HEK293 (cell line): Measurements from ENCODE around the gene BMF.
A peak's percentile ranks its signal among the peaks of the same experiment; 100 is the strongest.

Source experiments
- AEBP2 ChIP-seq: fragments of 450-650 bp; formaldehyde crosslinking; IDR thresholded peaks from 2 replicates; pipeline ENCODE4 v1.5.1; 2016; ENCODE audit warnings: missing biosample characterization, missing genetic modification characterization, borderline replicate concordance
- KLF17 ChIP-seq: fragments of 450-650 bp; formaldehyde crosslinking; IDR thresholded peaks from 2 replicates; pipeline ENCODE4 v1.5.1; 2016; ENCODE audit warnings: missing biosample characterization, missing genetic modification characterization
- WT1 ChIP-seq: fragments of 450-650 bp; formaldehyde crosslinking; IDR thresholded peaks from 2 replicates; pipeline ENCODE4 v1.5.1; 2016; ENCODE audit warnings: missing biosample characterization, missing genetic modification characterization
- YY1 ChIP-seq: fragments of 450-650 bp; formaldehyde crosslinking; IDR thresholded peaks from 2 replicates; pipeline ENCODE4 v1.5.1; 2018; ENCODE audit warnings: missing biosample characterization, missing genetic modification characterization
- ZBTB10 ChIP-seq: fragments of 450-650 bp; formaldehyde crosslinking; IDR thresholded peaks from 2 replicates; pipeline ENCODE4 v1.5.1; 2016; ENCODE audit warnings: missing biosample characterization, missing genetic modification characterization
- ZBTB20 ChIP-seq: fragments of 450-650 bp; formaldehyde crosslinking; IDR thresholded peaks from 2 replicates; pipeline ENCODE4 v1.5.1; 2016; ENCODE audit warnings: missing biosample characterization, missing genetic modification characterization
- ZNF10 ChIP-seq: fragments of 450-650 bp; formaldehyde crosslinking; IDR thresholded peaks from 2 replicates; pipeline ENCODE4 v1.5.1; 2017; ENCODE audit warnings: missing biosample characterization, missing genetic modification characterization
- ZNF112 ChIP-seq: fragments of 450-650 bp; formaldehyde crosslinking; IDR thresholded peaks from 2 replicates; pipeline ENCODE4 v1.5.0; 2017; ENCODE audit warnings: missing biosample characterization, missing genetic modification characterization
- ZNF155 ChIP-seq: fragments of 450-650 bp; formaldehyde crosslinking; IDR thresholded peaks from 2 replicates; pipeline ENCODE4 v1.5.1; 2016; ENCODE audit warnings: missing biosample characterization, missing genetic modification characterization
- ZNF202 ChIP-seq: fragments of 450-650 bp; formaldehyde crosslinking; IDR thresholded peaks from 2 replicates; pipeline ENCODE4 v1.5.1; 2016; ENCODE audit warnings: missing biosample characterization, missing genetic modification characterization, borderline replicate concordance
- ZNF239 ChIP-seq: fragments of 450-650 bp; formaldehyde crosslinking; IDR thresholded peaks from 2 replicates; pipeline ENCODE4 v1.5.1; 2016; ENCODE audit warnings: missing biosample characterization, missing genetic modification characterization
- ZNF274 ChIP-seq, 2 experiments: fragments of 200-500 bp in 1 of 2; fragments of 450-650 bp in 1 of 2; sonication (Bioruptor generic) in 1 of 2; formaldehyde crosslinking in 1 of 2; IDR thresholded peaks; 2 replicates each; pipeline versions ENCODE4 v1.5.1 to v1.6.1; 2014 to 2016; ENCODE audit warnings: borderline replicate concordance in 1 of 2, inconsistent platforms in 1 of 2, low read length in 1 of 2, missing biosample characterization in 1 of 2, missing genetic modification characterization in 1 of 2
- ZNF280C ChIP-seq: fragments of 450-650 bp; formaldehyde crosslinking; IDR thresholded peaks from 2 replicates; pipeline ENCODE4 v1.5.1; 2016; ENCODE audit warnings: missing biosample characterization, missing genetic modification characterization
- ZNF510 ChIP-seq: fragments of 450-650 bp; formaldehyde crosslinking; IDR thresholded peaks from 2 replicates; pipeline ENCODE4 v1.5.1; 2018; ENCODE audit warnings: mild to moderate bottlenecking, missing genetic modification characterization, missing biosample characterization; ENCODE audit not compliant: insufficient replicate concordance
- ZNF518A ChIP-seq: fragments of 450-650 bp; formaldehyde crosslinking; conservative IDR thresholded peaks from 2 replicates; pipeline ENCODE4 v1.5.1; 2016; ENCODE audit warnings: low read depth, missing biosample characterization, missing genetic modification characterization
- ZNF560 ChIP-seq: fragments of 450-650 bp; formaldehyde crosslinking; IDR thresholded peaks from 2 replicates; pipeline ENCODE4 v1.5.1; 2017; ENCODE audit warnings: missing biosample characterization, missing genetic modification characterization, borderline replicate concordance
- ZNF596 ChIP-seq: fragments of 450-650 bp; IDR thresholded peaks from 2 replicates; pipeline ENCODE4 v1.5.0; 2018; ENCODE audit warnings: missing biosample characterization, mild to moderate bottlenecking, missing genetic modification characterization, moderate library complexity
- ZNF645 ChIP-seq: fragments of 450-650 bp; formaldehyde crosslinking; IDR thresholded peaks from 2 replicates; pipeline ENCODE4; 2016; ENCODE audit warnings: missing biosample characterization, missing genetic modification characterization
- ZNF654 ChIP-seq: fragments of 450-650 bp; formaldehyde crosslinking; IDR thresholded peaks from 2 replicates; pipeline ENCODE4 v1.5.1; 2016; ENCODE audit warnings: low read depth, missing biosample characterization, missing genetic modification characterization
- ZNF777 ChIP-seq: fragments of 450-650 bp; formaldehyde crosslinking; IDR thresholded peaks from 2 replicates; pipeline ENCODE4 v1.5.1; 2017; ENCODE audit warnings: missing biosample characterization, missing genetic modification characterization, borderline replicate concordance
- ZSCAN30 ChIP-seq: fragments of 450-650 bp; IDR thresholded peaks from 2 replicates; pipeline ENCODE4 v1.5.1; 2018; ENCODE audit warnings: missing biosample characterization, mild to moderate bottlenecking, missing genetic modification characterization, moderate library complexity
- ZSCAN4 ChIP-seq: fragments of 450-650 bp; formaldehyde crosslinking; IDR thresholded peaks from 2 replicates; pipeline ENCODE4 v1.5.1; 2017; ENCODE audit warnings: missing biosample characterization, missing genetic modification characterization

BMF gene

GRCh38 chr15:40044717-40045571 lies 63.7 kb downstream of the BMF start (continued):
- TF ChIP-seq ZSCAN4 (no peak), WT1 (tag by site-specific recombination) (0 out of 2 replicates have a peak, but pooled peaks have one; percentile 10), ZNF596 (no peak), ZNF654 (tag by site-specific recombination) (peak; percentile 97), ZNF155 (tag by site-specific recombination) (no peak), ZNF10 (no peak), ZNF280C (tag by site-specific recombination) (no peak), ZNF239 (tag by site-specific recombination) (no peak), ZNF560 (tag by site-specific recombination) (no peak), ZNF202 (no peak), ZNF510 (tag by site-specific recombination) (no peak), ZBTB20 (tag by site-specific recombination) (no peak), ZNF112 (no peak), ZNF518A (tag by site-specific recombination) (no peak), ZNF645 (no peak), ZBTB10 (tag by site-specific recombination) (no peak), KLF17 (tag by site-specific recombination) (no peak; the same call in 1 of the 2 replicates), AEBP2 (no peak), ZSCAN30 (peak; percentile 54; the same call in 1 of the 2 replicates), YY1 (no peak), ZNF777 (tag by site-specific recombination) (no peak), ZNF274 (IDR thresholded peaks at IDR 0.05; ENCODE audit: low read length) (no peak), ZNF274 (tag by site-specific recombination; IDR thresholded peaks at IDR 0.05; ENCODE audit: borderline replicate concordance) (no peak)
